ENCODE measurements around the gene FGF1. TPM values are rescaled to one million over a fixed set of nuclear protein-coding genes. Genes with fewer than 3 reads are reported as not detected.

Gene FGF1
- polyA plus RNA-seq, 1 of the 3 experiments (the other 2 are of a cell fraction) = 5.3 TPM

GRCh38 chr5:142592365-142592764 is 93.5 kb downstream of the FGF1 start:
- Histone ChIP-seq H3K79me2 (ENCODE audit: insufficient read depth) (no peaks in the 10 kb centered on the region), H3K4me2 (no peak overlapping the region), H2AFZ (ENCODE audit: low read depth) (no peak overlapping the region), H3K9me3 (no peaks in the 10 kb centered on the region), H3K9ac (no peak overlapping the region), H3F3A (replicated peaks; ENCODE audit: insufficient read depth) (peaks cover 11% of the 10 kb centered on the region), H3K4me1 (ENCODE audit: control insufficient read depth in 1 of 2, insufficient read depth in 2 of 2, low read depth in 1 of 2, low read length in 1 of 2) (peaks cover 0 to 3% of the 10 kb centered on the region in 2 experiments; a peak in 1 of 4 replicates), H3K4me3 (ENCODE audit: low read depth in 2 of 2, low read length in 1 of 2) (no peak overlapping the region), H3K27ac (ENCODE audit: low read depth in 2 of 2, low read length in 1 of 2) (no peak overlapping the region), H3K27me3 (ENCODE audit: insufficient read depth) (no peaks in the 10 kb centered on the region), H4K20me1 (ENCODE audit: insufficient read depth) (no peaks in the 10 kb centered on the region), H3K36me3 (replicated peaks in 1 of 2; ENCODE audit: control insufficient read depth in 1 of 2, insufficient read depth in 2 of 2, low read length in 1 of 2) (no peaks in the 10 kb centered on the region), H3K9me2 (no peaks in the 10 kb centered on the region)
- DNase-seq = no peak
- ChIA-PET CTCF (interaction anchor here (0.6 to 1.4 kb wide), 3 partner anchors 8 to 64 kb away, joined by 3 read pairs; no protein-coding TSS in a partner anchor), POLR2A (no interaction called here)
- no peak for TF ChIP-seq YY1 (IDR thresholded peaks at IDR 0.05; ENCODE audit: low read depth)
- TF ChIP-seq EZH2phosphoT487 (IDR thresholded peaks at IDR 0.05; ENCODE audit: borderline replicate concordance, low read depth) = no peak
- TF ChIP-seq TEAD4 (IDR thresholded peaks at IDR 0.05; ENCODE audit: borderline replicate concordance, insufficient read depth) = no peak
- no peak for TF ChIP-seq RAD21 (IDR thresholded peaks at IDR 0.05; ENCODE audit: low read length)
- no peak for TF ChIP-seq MEF2A (IDR thresholded peaks at IDR 0.05; ENCODE audit: borderline replicate concordance, low read depth)
- no peak for TF ChIP-seq JUND (IDR thresholded peaks at IDR 0.05)
- no peak for TF ChIP-seq NFIC (IDR thresholded peaks at IDR 0.05; ENCODE audit: borderline replicate concordance)
- TF ChIP-seq POLR2AphosphoS5 (IDR thresholded peaks at IDR 0.05; ENCODE audit: low read depth, low read length) = no peak
- TF ChIP-seq RFX5 (IDR thresholded peaks at IDR 0.05; ENCODE audit: low read length) = no peak
- no peak for TF ChIP-seq ZBTB33 (IDR thresholded peaks at IDR 0.05; ENCODE audit: borderline replicate concordance, low read depth)
- no peak for TF ChIP-seq SMC3 (IDR thresholded peaks at IDR 0.05; ENCODE audit: low read depth, low read length)
- no peak for TF ChIP-seq USF2 (IDR thresholded peaks at IDR 0.05; ENCODE audit: borderline replicate concordance, low read depth, low read length)
- TF ChIP-seq MXI1 (IDR thresholded peaks at IDR 0.05; ENCODE audit: low read depth, low read length) = no peak
- no peak for TF ChIP-seq TCF12 (IDR thresholded peaks at IDR 0.05)
- no peak for TF ChIP-seq ELF1 (IDR thresholded peaks at IDR 0.05)
- TF ChIP-seq GABPA (IDR thresholded peaks at IDR 0.05; ENCODE audit: low read depth) = no peak
- no peak for TF ChIP-seq RXRA (IDR thresholded peaks at IDR 0.05; ENCODE audit: borderline replicate concordance, low read depth)
- WGBS (ENCODE audit: low lambda C conversion rate) = 86% methylated on average over 4 of the region's 4 CpGs
